GM23338 (cell line): ENCODE data around the gene ISG15. TPM values are rescaled to one million over a fixed set of nuclear protein-coding genes. Genes with fewer than 3 reads are reported as not detected.

ENCODE experiments used
- ATAC-seq: fragments of 200-7000 bp; cut with Tn5 transposase; 3 replicates; pipeline ENCODE4 v1.9.1; 2020
- DNase-seq: peaks from one replicate; pipeline ENCODE4 v3.0.0-alpha.2; 2015; ENCODE audit warnings: low spot score
- H2AFZ ChIP-seq: fragments of 200-600 bp; sonication (generic); 2 replicates; pipeline ENCODE4 v1.8.0; 2016; ENCODE audit warnings: antibody characterized with exemption, mild to moderate bottlenecking, moderate library complexity
- H3F3A ChIP-seq: fragments of 200-600 bp; sonication (generic); replicated peaks from 2 replicates; pipeline ENCODE4 v1.8.0; 2017; ENCODE audit warnings: antibody characterized with exemption, mixed run types, low read depth
- H3K27ac ChIP-seq: fragments of 200-600 bp; sonication (generic); 2 replicates; pipeline ENCODE4 v1.6.1; 2016; ENCODE audit warnings: low read depth
- H3K27me3 ChIP-seq: fragments of 200-600 bp; sonication (generic); 2 replicates; pipeline ENCODE4 v1.8.0; 2016; ENCODE audit warnings: mild to moderate bottlenecking, mixed run types, moderate library complexity; ENCODE audit not compliant: insufficient read depth
- H3K36me3 ChIP-seq: fragments of 200-600 bp; sonication (generic); 2 replicates; pipeline ENCODE4 v1.8.0; 2016; ENCODE audit warnings: mild to moderate bottlenecking; ENCODE audit not compliant: insufficient read depth
- H3K4me1 ChIP-seq: fragments of 200-600 bp; sonication (generic); 2 replicates; pipeline ENCODE4 v1.8.0; 2016; ENCODE audit warnings: mild to moderate bottlenecking, moderate library complexity; ENCODE audit not compliant: insufficient read depth
- H3K4me2 ChIP-seq: fragments of 200-600 bp; sonication (generic); 2 replicates; pipeline ENCODE4 v1.7.1; 2017; ENCODE audit warnings: mixed run types
- H3K4me3 ChIP-seq: fragments of 200-600 bp; sonication (generic); 2 replicates; pipeline ENCODE4 v1.6.1; 2016; ENCODE audit warnings: mixed run types
- H3K79me2 ChIP-seq: fragments of 200-600 bp; sonication (generic); replicated peaks from 2 replicates; pipeline ENCODE4 v1.8.0; 2017; ENCODE audit warnings: mild to moderate bottlenecking; ENCODE audit not compliant: insufficient read depth
- H3K9me2 ChIP-seq: fragments of 200-600 bp; sonication (generic); 2 replicates; pipeline ENCODE4 v1.8.0; 2017; ENCODE audit not compliant: insufficient read depth
- H4K20me1 ChIP-seq: fragments of 200-600 bp; sonication (generic); replicated peaks from 2 replicates; pipeline ENCODE4 v1.8.0; 2017; ENCODE audit warnings: mild to moderate bottlenecking; ENCODE audit not compliant: insufficient read depth
- H3K27ac Mint-ChIP-seq: 2 replicates; pipeline ENCODE4 v1.8.0; 2020; ENCODE audit warnings: inconsistent platforms, mild to moderate bottlenecking, moderate library complexity, mixed read lengths
- H3K27me3 Mint-ChIP-seq: 3 replicates; pipeline ENCODE4 v1.8.0; 2022; ENCODE audit warnings: low read depth, mild to moderate bottlenecking, moderate library complexity, mixed read lengths, inconsistent platforms; ENCODE audit not compliant: insufficient read depth, poor library complexity
- H3K36me3 Mint-ChIP-seq: 3 replicates; pipeline ENCODE4 v1.8.0; 2021; ENCODE audit warnings: low read depth, mild to moderate bottlenecking, inconsistent platforms, moderate library complexity, mixed read lengths
- H3K4me1 Mint-ChIP-seq: 3 replicates; pipeline ENCODE4 v1.8.0; 2020; ENCODE audit warnings: mild to moderate bottlenecking, inconsistent platforms, mixed read lengths
- H3K4me3 Mint-ChIP-seq: 3 replicates; pipeline ENCODE4 v1.8.0; 2021; ENCODE audit warnings: moderate library complexity, mild to moderate bottlenecking, inconsistent platforms, mixed read lengths
- H3K9me3 Mint-ChIP-seq: 3 replicates; pipeline ENCODE4 v1.8.0; 2020; ENCODE audit warnings: moderate library complexity, mild to moderate bottlenecking, inconsistent platforms, mixed read lengths
- CREB1 ChIP-seq: fragments of 250-450 bp; sonication (Bioruptor Pico); IDR thresholded peaks from 2 replicates; pipeline ENCODE4 v1.5.0; 2020; ENCODE audit warnings: low read depth, mild to moderate bottlenecking, moderate library complexity
- EZH2 ChIP-seq: fragments of 200-600 bp; sonication (generic); IDR thresholded peaks from one replicate; pipeline ENCODE4 v1.8.0; 2017; ENCODE audit warnings: antibody characterized with exemption, mild to moderate bottlenecking, low read depth; ENCODE audit not compliant: unreplicated experiment
- EZH2phosphoT487 ChIP-seq: fragments of 200-600 bp; sonication (generic); IDR thresholded peaks from one replicate; pipeline ENCODE4 v1.8.1; 2018; ENCODE audit warnings: antibody characterized with exemption; ENCODE audit not compliant: unreplicated experiment
- JUNB ChIP-seq: IDR thresholded peaks from one replicate; pipeline ENCODE4 v1.6.1; 2016; ENCODE audit warnings: antibody characterized with exemption; ENCODE audit not compliant: unreplicated experiment
- NANOG ChIP-seq: IDR thresholded peaks from 2 replicates; pipeline ENCODE4 v1.6.1; 2016; ENCODE audit warnings: antibody characterized with exemption, borderline replicate concordance
- POLR2AphosphoS5 ChIP-seq: IDR thresholded peaks from 2 replicates; pipeline ENCODE4 v1.6.1; 2016; ENCODE audit warnings: antibody characterized with exemption, low read depth
- STAT1 ChIP-seq: IDR thresholded peaks from one replicate; pipeline ENCODE4 v1.6.1; 2016; ENCODE audit warnings: antibody characterized with exemption; ENCODE audit not compliant: unreplicated experiment
- ZNF114 ChIP-seq: fragments of 250-450 bp; sonication (Bioruptor Pico); IDR thresholded peaks from 2 replicates; pipeline ENCODE4 v1.5.0; 2020; ENCODE audit warnings: mild to moderate bottlenecking, moderate library complexity
- ZNF331 ChIP-seq: fragments of 250-450 bp; sonication (Bioruptor Pico); IDR thresholded peaks from 2 replicates; pipeline ENCODE4 v1.5.0; 2020; ENCODE audit warnings: low read depth, mild to moderate bottlenecking, moderate library complexity
- polyA plus RNA-seq: library from polyadenylated mRNA; unstranded; fragments of >200 nt; fragmentation: Nextera tagmentation; extraction: Ambion mirVana; gene quantifications from 2 replicates; pipeline ENCODE4 v1.2.1, GENCODE V29; 2016
- total RNA-seq: library from RNA; depleted of rRNA; stranded (reverse); fragments of >200 nt; shearing (Covaris generic); gene quantifications from 2 replicates; pipeline ENCODE4 v1.2.3, GENCODE V29; 2014
- TF ChIP-seq, protein P1 (sequence below): IDR thresholded peaks from 2 replicates; pipeline ENCODE4 v1.6.1; 2016; ENCODE audit warnings: antibody characterized with exemption
- TF ChIP-seq, protein P2 (sequence below): fragments of 250-450 bp; sonication (Bioruptor Pico); IDR thresholded peaks from 2 replicates; pipeline ENCODE4 v1.5.0; 2020; ENCODE audit warnings: mild to moderate bottlenecking, moderate library complexity
- TF ChIP-seq, protein P3 (sequence below): IDR thresholded peaks from one replicate; pipeline ENCODE4 v1.6.1; 2018; ENCODE audit warnings: antibody characterized with exemption; ENCODE audit not compliant: unreplicated experiment
- TF ChIP-seq, protein P4 (sequence below), 2 experiments: fragments of 200-600 bp in 1 of 2; sonication (generic) in 1 of 2; conservative IDR thresholded peaks; 2 replicates each; pipeline versions ENCODE4 v1.5.1 to v1.6.1; 2016 to 2017; ENCODE audit warnings: antibody characterized with exemption in 2 of 2, low read depth in 2 of 2, mild to moderate bottlenecking in 2 of 2, moderate library complexity in 1 of 2

Gene ISG15
- total and polyA plus RNA-seq, 2 experiments from 2014 or later: 52.9 to 101 TPM

DNA sequence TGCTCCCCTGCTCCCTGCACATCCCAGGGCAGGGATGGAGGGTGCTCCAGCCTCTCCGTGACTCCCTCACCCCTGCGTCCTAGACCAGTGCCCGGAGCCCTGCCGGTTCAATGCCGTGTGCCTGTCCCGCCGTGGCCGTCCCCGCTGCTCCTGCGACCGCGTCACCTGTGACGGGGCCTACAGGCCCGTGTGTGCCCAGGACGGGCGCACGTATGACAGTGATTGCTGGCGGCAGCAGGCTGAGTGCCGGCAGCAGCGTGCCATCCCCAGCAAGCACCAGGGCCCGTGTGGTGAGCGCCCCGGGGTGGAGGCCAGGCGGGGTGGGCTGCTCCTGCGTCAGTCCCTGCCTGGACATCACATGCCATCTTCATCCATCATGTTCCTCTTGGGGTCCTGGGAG, 28.6 kb downstream of the ISG15 start:
- no peaks in the 10 kb centered on the region for H3F3A ChIP-seq
- no peak overlapping the region for H3K4me2 ChIP-seq
- H3K36me3 ChIP-seq: no peaks in the 10 kb centered on the region; the same call in 1 of the 2 replicates
- TF ChIP-seq EZH2phosphoT487 (no peak), POLR2AphosphoS5 (no peak), STAT1 (no peak), JUNB (no peak), ZNF114 (CRISPR knock-in tag) (no peak), EZH2 (no peak), NANOG (no peak), ZNF331 (CRISPR knock-in tag) (no peak), CREB1 (CRISPR knock-in tag) (no peak)
- TF ChIP-seq, protein P1, sequence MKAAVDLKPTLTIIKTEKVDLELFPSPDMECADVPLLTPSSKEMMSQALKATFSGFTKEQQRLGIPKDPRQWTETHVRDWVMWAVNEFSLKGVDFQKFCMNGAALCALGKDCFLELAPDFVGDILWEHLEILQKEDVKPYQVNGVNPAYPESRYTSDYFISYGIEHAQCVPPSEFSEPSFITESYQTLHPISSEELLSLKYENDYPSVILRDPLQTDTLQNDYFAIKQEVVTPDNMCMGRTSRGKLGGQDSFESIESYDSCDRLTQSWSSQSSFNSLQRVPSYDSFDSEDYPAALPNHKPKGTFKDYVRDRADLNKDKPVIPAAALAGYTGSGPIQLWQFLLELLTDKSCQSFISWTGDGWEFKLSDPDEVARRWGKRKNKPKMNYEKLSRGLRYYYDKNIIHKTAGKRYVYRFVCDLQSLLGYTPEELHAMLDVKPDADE: no peak
- TF ChIP-seq, protein P2, sequence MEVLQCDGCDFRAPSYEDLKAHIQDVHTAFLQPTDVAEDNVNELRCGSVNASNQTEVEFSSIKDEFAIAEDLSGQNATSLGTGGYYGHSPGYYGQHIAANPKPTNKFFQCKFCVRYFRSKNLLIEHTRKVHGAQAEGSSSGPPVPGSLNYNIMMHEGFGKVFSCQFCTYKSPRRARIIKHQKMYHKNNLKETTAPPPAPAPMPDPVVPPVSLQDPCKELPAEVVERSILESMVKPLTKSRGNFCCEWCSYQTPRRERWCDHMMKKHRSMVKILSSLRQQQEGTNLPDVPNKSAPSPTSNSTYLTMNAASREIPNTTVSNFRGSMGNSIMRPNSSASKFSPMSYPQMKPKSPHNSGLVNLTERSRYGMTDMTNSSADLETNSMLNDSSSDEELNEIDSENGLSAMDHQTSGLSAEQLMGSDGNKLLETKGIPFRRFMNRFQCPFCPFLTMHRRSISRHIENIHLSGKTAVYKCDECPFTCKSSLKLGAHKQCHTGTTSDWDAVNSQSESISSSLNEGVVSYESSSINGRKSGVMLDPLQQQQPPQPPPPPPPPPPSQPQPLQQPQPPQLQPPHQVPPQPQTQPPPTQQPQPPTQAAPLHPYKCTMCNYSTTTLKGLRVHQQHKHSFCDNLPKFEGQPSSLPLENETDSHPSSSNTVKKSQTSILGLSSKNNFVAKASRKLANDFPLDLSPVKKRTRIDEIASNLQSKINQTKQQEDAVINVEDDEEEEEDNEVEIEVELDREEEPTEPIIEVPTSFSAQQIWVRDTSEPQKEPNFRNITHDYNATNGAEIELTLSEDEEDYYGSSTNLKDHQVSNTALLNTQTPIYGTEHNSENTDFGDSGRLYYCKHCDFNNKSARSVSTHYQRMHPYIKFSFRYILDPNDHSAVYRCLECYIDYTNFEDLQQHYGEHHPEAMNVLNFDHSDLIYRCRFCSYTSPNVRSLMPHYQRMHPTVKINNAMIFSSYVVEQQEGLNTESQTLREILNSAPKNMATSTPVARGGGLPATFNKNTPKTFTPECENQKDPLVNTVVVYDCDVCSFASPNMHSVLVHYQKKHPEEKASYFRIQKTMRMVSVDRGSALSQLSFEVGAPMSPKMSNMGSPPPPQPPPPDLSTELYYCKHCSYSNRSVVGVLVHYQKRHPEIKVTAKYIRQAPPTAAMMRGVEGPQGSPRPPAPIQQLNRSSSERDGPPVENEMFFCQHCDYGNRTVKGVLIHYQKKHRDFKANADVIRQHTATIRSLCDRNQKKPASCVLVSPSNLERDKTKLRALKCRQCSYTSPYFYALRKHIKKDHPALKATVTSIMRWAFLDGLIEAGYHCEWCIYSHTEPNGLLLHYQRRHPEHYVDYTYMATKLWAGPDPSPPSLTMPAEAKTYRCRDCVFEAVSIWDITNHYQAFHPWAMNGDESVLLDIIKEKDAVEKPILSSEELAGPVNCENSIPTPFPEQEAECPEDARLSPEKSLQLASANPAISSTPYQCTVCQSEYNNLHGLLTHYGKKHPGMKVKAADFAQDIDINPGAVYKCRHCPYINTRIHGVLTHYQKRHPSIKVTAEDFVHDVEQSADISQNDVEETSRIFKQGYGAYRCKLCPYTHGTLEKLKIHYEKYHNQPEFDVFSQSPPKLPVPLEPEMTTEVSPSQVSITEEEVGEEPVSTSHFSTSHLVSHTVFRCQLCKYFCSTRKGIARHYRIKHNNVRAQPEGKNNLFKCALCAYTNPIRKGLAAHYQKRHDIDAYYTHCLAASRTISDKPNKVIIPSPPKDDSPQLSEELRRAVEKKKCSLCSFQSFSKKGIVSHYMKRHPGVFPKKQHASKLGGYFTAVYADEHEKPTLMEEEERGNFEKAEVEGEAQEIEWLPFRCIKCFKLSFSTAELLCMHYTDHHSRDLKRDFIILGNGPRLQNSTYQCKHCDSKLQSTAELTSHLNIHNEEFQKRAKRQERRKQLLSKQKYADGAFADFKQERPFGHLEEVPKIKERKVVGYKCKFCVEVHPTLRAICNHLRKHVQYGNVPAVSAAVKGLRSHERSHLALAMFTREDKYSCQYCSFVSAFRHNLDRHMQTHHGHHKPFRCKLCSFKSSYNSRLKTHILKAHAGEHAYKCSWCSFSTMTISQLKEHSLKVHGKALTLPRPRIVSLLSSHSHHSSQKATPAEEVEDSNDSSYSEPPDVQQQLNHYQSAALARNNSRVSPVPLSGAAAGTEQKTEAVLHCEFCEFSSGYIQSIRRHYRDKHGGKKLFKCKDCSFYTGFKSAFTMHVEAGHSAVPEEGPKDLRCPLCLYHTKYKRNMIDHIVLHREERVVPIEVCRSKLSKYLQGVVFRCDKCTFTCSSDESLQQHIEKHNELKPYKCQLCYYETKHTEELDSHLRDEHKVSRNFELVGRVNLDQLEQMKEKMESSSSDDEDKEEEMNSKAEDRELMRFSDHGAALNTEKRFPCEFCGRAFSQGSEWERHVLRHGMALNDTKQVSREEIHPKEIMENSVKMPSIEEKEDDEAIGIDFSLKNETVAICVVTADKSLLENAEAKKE (CRISPR knock-in tag): no peak
- TF ChIP-seq, protein P3, sequence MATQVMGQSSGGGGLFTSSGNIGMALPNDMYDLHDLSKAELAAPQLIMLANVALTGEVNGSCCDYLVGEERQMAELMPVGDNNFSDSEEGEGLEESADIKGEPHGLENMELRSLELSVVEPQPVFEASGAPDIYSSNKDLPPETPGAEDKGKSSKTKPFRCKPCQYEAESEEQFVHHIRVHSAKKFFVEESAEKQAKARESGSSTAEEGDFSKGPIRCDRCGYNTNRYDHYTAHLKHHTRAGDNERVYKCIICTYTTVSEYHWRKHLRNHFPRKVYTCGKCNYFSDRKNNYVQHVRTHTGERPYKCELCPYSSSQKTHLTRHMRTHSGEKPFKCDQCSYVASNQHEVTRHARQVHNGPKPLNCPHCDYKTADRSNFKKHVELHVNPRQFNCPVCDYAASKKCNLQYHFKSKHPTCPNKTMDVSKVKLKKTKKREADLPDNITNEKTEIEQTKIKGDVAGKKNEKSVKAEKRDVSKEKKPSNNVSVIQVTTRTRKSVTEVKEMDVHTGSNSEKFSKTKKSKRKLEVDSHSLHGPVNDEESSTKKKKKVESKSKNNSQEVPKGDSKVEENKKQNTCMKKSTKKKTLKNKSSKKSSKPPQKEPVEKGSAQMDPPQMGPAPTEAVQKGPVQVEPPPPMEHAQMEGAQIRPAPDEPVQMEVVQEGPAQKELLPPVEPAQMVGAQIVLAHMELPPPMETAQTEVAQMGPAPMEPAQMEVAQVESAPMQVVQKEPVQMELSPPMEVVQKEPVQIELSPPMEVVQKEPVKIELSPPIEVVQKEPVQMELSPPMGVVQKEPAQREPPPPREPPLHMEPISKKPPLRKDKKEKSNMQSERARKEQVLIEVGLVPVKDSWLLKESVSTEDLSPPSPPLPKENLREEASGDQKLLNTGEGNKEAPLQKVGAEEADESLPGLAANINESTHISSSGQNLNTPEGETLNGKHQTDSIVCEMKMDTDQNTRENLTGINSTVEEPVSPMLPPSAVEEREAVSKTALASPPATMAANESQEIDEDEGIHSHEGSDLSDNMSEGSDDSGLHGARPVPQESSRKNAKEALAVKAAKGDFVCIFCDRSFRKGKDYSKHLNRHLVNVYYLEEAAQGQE: no peak
- TF ChIP-seq, protein P4, sequence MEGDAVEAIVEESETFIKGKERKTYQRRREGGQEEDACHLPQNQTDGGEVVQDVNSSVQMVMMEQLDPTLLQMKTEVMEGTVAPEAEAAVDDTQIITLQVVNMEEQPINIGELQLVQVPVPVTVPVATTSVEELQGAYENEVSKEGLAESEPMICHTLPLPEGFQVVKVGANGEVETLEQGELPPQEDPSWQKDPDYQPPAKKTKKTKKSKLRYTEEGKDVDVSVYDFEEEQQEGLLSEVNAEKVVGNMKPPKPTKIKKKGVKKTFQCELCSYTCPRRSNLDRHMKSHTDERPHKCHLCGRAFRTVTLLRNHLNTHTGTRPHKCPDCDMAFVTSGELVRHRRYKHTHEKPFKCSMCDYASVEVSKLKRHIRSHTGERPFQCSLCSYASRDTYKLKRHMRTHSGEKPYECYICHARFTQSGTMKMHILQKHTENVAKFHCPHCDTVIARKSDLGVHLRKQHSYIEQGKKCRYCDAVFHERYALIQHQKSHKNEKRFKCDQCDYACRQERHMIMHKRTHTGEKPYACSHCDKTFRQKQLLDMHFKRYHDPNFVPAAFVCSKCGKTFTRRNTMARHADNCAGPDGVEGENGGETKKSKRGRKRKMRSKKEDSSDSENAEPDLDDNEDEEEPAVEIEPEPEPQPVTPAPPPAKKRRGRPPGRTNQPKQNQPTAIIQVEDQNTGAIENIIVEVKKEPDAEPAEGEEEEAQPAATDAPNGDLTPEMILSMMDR (conservative IDR thresholded peaks at IDR 0.05; ENCODE audit: low read depth in 2 of 2): no peak
- peaks cover 7% of the 10 kb centered on the region; the same call in 1 of the 2 replicates for H3K4me1 ChIP-seq
- H3K9me3 Mint-ChIP-seq: no peaks in the 10 kb centered on the region
- DNase-seq (no peak), ATAC-seq (no peak)
- peaks cover 34% of the 10 kb centered on the region for H3K27me3 Mint-ChIP-seq
- no peak overlapping the region for H3K27ac Mint-ChIP-seq
- H3K36me3 Mint-ChIP-seq: peaks cover 12% of the 10 kb centered on the region
- no peaks in the 10 kb centered on the region for H3K79me2 ChIP-seq
- H3K4me3 ChIP-seq: no peak overlapping the region; the same call in 1 of the 2 replicates
- H3K4me1 Mint-ChIP-seq: peaks cover 4% of the 10 kb centered on the region; the same call in 2 of the 3 replicates
- no peaks in the 10 kb centered on the region for H3K9me2 ChIP-seq
- H4K20me1 ChIP-seq: peaks cover 19% of the 10 kb centered on the region; the same call in 1 of the 2 replicates
- H3K27me3 ChIP-seq: peaks cover 30% of the 10 kb centered on the region
- no peak overlapping the region for H2AFZ ChIP-seq
- H3K4me3 Mint-ChIP-seq: no peak overlapping the region
- H3K27ac ChIP-seq: no peak overlapping the region
